ENCODE data around the gene IFI27L2. TPM values are rescaled to one million over a fixed set of nuclear protein-coding genes. Genes with fewer than 3 reads are reported as not detected.

The IFI27L2 gene
- total RNA-seq, 1 donor from 2014 or later, result 28.5 TPM

DNA sequence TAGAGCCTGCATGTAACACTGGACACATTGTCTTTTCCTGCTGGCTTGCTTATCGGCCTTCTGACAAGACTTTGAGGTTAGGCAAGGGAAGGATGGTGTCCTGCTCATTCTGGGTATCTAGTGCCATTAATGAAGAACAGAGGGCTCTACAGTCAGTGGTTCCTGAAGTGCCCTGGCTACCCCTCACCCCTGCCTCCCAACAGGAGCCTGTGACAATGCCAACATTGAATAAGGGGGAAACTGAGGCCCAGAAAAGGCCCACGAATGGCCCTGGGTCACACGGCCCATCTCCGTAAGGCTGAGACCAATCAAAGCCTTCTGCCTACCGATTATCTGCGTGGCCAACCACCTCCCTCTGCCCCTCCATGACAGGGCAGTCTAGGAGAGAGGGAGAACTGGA is 2.1 kb downstream of the IFI27L2 start:
- no peak for TF ChIP-seq CTCF (IDR thresholded peaks at IDR 0.05; ENCODE audit: unreplicated experiment)
- peaks cover 9% of the 10 kb centered on the region for H3K27me3 Mint-ChIP-seq (ENCODE audit: low read depth)
- peaks cover 16% of the 10 kb centered on the region for H3K4me1 Mint-ChIP-seq
- no peak overlapping the region for H3K27ac Mint-ChIP-seq
- H3K4me3 Mint-ChIP-seq, result no peak overlapping the region
- no peaks in the 10 kb centered on the region for H3K9me3 Mint-ChIP-seq
- H3K36me3 Mint-ChIP-seq, result no peaks in the 10 kb centered on the region
- DNase-seq (ENCODE audit: low spot score in 2 of 2, unreplicated experiment in 2 of 2), result no peak

- H3K27me3 Mint-ChIP-seq (ENCODE audit: low read depth), result peaks cover 12% of the 10 kb centered on the region
- no peak for DNase-seq (ENCODE audit: low spot score in 2 of 2, unreplicated experiment in 2 of 2)
- peaks cover 16% of the 10 kb centered on the region for H3K4me1 Mint-ChIP-seq
- H3K27ac Mint-ChIP-seq, result no peak overlapping the region
- no peaks in the 10 kb centered on the region for H3K36me3 Mint-ChIP-seq
- no peak for TF ChIP-seq CTCF (IDR thresholded peaks at IDR 0.05; ENCODE audit: unreplicated experiment)
- H3K9me3 Mint-ChIP-seq, result no peaks in the 10 kb centered on the region
- H3K4me3 Mint-ChIP-seq, result no peak overlapping the region
Observed at GRCh38 chr14:94126800-94127199, 2.6 kb downstream of the IFI27L2 start.

GRCh38 chr14:94126419-94126677 is 3.1 kb downstream of the IFI27L2 start:
- Mint-ChIP-seq H3K27me3 (ENCODE audit: low read depth) (peaks cover 14% of the 10 kb centered on the region), H3K27ac (no peak overlapping the region), H3K9me3 (no peaks in the 10 kb centered on the region), H3K36me3 (no peaks in the 10 kb centered on the region), H3K4me1 (peaks cover 16% of the 10 kb centered on the region), H3K4me3 (no peak overlapping the region)
- no peak for DNase-seq (ENCODE audit: low spot score in 2 of 2, unreplicated experiment in 2 of 2)
- TF ChIP-seq CTCF (IDR thresholded peaks at IDR 0.05; ENCODE audit: unreplicated experiment), result no peak

GRCh38 chr14:94125659-94126418 is 3.6 kb downstream of the IFI27L2 start:
- Mint-ChIP-seq H3K27me3 (ENCODE audit: low read depth) (peaks cover 10% of the 10 kb centered on the region), H3K4me1 (peaks cover 16% of the 10 kb centered on the region), H3K4me3 (no peak overlapping the region), H3K36me3 (no peaks in the 10 kb centered on the region), H3K9me3 (peaks cover 3% of the 10 kb centered on the region), H3K27ac (no peak overlapping the region)
- DNase-seq (ENCODE audit: low spot score in 2 of 2, unreplicated experiment in 2 of 2), result no peak
- no peak for TF ChIP-seq CTCF (IDR thresholded peaks at IDR 0.05; ENCODE audit: unreplicated experiment)

DNA sequence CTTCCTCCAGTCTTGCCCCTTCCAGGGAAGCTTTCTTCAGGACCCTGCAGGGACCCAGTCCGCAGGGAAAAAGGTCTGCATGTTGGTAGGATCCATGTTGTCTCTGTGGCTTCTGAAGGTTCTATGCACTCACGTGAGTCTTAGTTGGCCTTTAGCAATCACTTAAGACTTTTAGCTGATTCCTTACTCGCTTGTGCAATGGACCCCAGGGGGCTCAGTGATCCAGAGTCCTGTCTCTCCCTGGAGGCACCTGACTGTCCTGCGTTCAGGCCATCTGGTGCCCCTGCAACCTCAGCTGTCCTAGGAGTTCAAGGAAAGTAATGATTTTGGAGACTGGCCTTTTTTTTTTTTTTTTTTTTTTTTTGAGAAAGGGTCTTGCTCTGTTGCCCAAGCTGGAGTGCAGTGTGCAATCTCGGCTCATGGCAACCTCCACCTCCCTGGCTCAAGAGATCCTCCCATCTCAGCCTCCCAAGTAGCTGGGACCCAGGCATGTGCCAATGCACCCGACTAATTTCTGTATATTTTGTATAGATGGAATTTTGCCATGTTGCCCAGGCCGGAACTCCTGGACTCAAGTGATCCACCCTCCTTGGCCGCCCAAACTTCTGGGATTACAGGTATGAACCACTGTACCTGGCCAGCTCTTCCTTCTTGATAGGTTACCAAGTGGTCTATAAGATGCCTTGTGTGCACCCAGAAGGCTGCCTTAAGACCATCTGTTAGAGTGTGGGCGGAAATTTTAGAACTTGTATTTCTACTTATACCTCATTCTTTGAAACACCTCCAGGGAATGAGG is 4.6 kb downstream of the IFI27L2 start:
- peaks cover 9% of the 10 kb centered on the region for H3K4me1 Mint-ChIP-seq
- H3K9me3 Mint-ChIP-seq, result peaks cover 8% of the 10 kb centered on the region
- H3K4me3 Mint-ChIP-seq, result no peak overlapping the region
- no peak for TF ChIP-seq CTCF (IDR thresholded peaks at IDR 0.05; ENCODE audit: unreplicated experiment)
- H3K27ac Mint-ChIP-seq, result no peak overlapping the region
- H3K27me3 Mint-ChIP-seq (ENCODE audit: low read depth), result peaks cover 11% of the 10 kb centered on the region
- DNase-seq (ENCODE audit: low spot score in 2 of 2, unreplicated experiment in 2 of 2), result peak in 1 of 2 experiments; percentile 10
- no peaks in the 10 kb centered on the region for H3K36me3 Mint-ChIP-seq
